Kidney epithelial cell (primary cell): ENCODE data around the gene GRIK2. TPM values are rescaled to one million over a fixed set of nuclear protein-coding genes. Genes with fewer than 3 reads are reported as not detected.

Experiments
- DNase-seq: peaks from one replicate; pipeline ENCODE4 v3.0.0-alpha.2; 2010; ENCODE audit warnings: low read depth
- H3K27me3 ChIP-seq: 2 replicates; pipeline ENCODE4 v1.6.0; 2011; ENCODE audit warnings: low read length; ENCODE audit not compliant: control insufficient read depth, insufficient read depth
- H3K36me3 ChIP-seq: 2 replicates; pipeline ENCODE4 v1.5.1; 2011; ENCODE audit warnings: low read length; ENCODE audit not compliant: control insufficient read depth, insufficient read depth
- H3K4me3 ChIP-seq: 2 replicates; pipeline ENCODE4 v1.5.1; 2011; ENCODE audit warnings: low read depth, mild to moderate bottlenecking, control low read depth, low read length
- total RNA-seq: library from RNA; depleted of rRNA; stranded (reverse); fragments of >200 nt; gene quantifications from 2 replicates; pipeline ENCODE4 v1.2.3, GENCODE V29; 2015
- TF ChIP-seq, protein P1 (sequence below): IDR thresholded peaks from 2 replicates; pipeline ENCODE4 v1.5.1; 2011; ENCODE audit warnings: mild to moderate bottlenecking, moderate library complexity, low read length, control low read depth, inconsistent platforms; ENCODE audit not compliant: insufficient read depth, poor library complexity, severe bottlenecking

GRIK2 gene
- total RNA-seq, 1 donor from 2014 or later: 0.13 TPM

DNA sequence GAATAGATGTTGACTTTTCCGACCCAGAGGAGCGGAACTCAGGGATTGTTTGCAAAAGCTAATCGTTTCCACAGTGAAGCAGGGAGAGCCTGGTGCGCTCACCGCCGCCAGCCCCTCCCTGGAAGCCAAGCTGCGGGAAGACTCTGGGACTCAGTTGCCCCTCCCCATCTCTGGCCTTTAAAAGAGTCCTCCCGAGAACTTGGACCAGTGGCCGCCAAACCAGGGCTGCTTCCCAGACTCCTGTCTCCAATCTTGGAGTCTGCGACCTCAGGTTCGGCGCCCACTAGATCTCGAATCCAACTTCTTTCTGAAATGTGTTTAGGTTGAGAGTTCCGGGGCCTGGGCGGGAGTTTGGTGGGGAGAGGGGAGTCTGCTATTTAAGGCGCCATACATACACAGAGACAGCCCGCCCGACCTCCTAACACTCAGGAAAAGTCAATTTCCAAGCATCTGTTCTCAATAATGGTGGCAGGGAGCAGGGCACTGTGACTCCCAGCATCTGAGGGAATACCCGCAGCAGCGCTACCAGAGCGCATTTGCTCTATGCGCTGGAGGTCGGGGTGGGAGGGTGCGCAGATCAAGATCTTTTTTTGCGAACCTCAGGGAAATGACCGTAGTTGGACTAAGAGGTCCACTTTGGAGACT lies 800 bp upstream of the GRIK2 start:
- DNase-seq: no peak
- Histone ChIP-seq H3K27me3 (peaks cover 13% of the 10 kb centered on the region), H3K4me3 (peak overlapping the region; percentile 59), H3K36me3 (no peaks in the 10 kb centered on the region)
- TF ChIP-seq, protein P1, sequence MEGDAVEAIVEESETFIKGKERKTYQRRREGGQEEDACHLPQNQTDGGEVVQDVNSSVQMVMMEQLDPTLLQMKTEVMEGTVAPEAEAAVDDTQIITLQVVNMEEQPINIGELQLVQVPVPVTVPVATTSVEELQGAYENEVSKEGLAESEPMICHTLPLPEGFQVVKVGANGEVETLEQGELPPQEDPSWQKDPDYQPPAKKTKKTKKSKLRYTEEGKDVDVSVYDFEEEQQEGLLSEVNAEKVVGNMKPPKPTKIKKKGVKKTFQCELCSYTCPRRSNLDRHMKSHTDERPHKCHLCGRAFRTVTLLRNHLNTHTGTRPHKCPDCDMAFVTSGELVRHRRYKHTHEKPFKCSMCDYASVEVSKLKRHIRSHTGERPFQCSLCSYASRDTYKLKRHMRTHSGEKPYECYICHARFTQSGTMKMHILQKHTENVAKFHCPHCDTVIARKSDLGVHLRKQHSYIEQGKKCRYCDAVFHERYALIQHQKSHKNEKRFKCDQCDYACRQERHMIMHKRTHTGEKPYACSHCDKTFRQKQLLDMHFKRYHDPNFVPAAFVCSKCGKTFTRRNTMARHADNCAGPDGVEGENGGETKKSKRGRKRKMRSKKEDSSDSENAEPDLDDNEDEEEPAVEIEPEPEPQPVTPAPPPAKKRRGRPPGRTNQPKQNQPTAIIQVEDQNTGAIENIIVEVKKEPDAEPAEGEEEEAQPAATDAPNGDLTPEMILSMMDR: no peak

DNA sequence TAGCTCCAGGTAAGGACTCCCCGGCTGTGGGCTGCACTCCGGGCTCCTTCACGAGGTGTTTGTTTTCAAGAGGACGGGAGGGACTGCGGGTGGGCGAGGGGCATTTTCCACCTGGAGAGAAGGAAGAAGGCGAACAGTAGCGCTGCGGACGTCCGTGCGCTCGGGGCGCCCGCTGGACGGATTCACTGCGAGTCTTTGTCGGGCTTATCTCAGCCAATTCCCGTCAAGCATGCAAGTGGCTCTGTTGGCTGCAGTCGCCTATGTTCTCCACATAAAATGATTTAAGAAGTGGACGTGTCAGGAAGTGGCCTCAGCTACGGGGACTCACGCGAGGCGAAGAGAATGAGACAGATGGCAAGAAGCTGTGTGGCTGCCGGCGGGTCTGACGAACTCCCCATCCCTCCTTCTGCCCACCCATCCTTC lies 332 bp downstream of the GRIK2 start:
- Histone ChIP-seq H3K4me3 (peak overlapping the region; percentile 59), H3K27me3 (peaks cover 17% of the 10 kb centered on the region), H3K36me3 (no peaks in the 10 kb centered on the region)
- DNase-seq: no peak
- TF ChIP-seq, protein P1: no peak

DNA sequence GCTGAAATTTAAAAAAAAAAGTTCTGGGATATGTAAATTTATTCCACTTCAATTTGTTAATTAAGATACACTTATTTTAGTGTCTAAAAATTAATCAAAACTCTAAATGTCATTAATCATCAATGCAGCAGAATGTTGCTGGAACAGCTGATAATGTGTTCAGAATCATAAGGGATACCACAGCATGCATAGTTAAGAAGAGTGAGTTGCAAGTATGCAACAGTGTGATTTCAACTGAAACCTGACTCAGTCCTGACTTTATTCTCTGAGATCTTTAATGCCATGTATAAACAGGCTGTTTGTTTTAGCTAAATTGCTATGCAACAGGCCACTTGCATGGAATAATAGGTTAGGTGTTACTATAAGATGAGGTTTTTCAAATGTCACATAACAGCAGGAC lies 1.4 kb downstream of the GRIK2 start:
- DNase-seq: no peak
- peaks cover 28% of the 10 kb centered on the region for H3K27me3 ChIP-seq
- no peaks in the 10 kb centered on the region for H3K36me3 ChIP-seq
- TF ChIP-seq, protein P1: no peak
- no peak overlapping the region for H3K4me3 ChIP-seq

DNA sequence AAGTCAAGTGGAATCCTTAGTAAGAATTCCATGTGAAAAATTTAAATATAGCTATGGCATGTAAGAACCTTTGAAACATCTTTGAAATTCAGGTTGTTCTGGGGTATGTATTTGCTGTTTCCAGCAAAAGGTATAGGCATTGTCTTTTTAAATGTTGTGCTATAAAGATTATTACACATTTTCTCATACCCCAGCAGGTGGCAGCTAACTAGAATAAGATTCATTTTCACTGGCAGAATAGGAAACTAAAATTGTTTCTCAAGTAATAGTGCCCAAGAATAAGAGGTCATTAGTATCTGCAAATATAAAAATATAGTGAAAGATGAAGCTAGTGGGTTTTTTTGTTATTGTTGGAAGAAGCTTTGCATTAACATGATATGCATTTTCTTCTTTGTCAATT lies 1.8 kb downstream of the GRIK2 start:
- DNase-seq: no peak
- Histone ChIP-seq H3K27me3 (peaks cover 32% of the 10 kb centered on the region), H3K36me3 (no peaks in the 10 kb centered on the region), H3K4me3 (no peak overlapping the region)
- TF ChIP-seq, protein P1: no peak

DNA sequence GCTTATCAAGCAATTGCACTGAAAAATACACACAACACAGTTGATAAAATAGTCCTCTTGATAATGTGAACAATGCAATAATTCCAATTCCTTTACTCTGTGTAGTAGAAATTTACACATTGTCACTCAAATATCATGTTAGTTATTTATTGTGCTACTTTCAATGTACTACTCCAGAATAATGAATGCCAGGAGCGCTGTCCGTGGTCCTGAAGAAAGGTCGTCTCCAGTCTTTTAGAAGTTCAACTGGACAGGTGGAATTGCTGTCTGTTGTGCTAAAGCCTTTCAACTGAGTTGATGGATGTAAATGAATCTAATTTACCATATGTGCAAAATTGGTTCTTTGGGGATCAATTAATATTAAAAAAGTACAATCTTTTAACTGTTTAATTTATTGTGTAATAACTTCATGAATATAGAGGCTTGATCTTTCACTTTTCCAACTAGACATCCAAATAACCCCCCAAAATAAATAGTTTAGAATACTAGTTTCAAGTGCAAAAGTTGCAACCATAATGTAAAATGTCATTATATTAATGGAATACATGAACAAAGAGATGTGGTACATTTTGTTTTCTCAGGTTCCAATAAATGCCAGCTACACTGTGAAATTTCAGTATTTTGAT lies 3.2 kb downstream of the GRIK2 start:
- no peak for DNase-seq
- TF ChIP-seq, protein P1: no peak
- Histone ChIP-seq H3K27me3 (peaks cover 36% of the 10 kb centered on the region), H3K36me3 (no peaks in the 10 kb centered on the region), H3K4me3 (no peak overlapping the region)
